Thymus (tissue), 11 donors: Measurements from ENCODE around the gene IFI16. TPM values are rescaled to one million over a fixed set of nuclear protein-coding genes. Genes with fewer than 3 reads are reported as not detected.
A peak's percentile ranks its signal among the peaks of the same experiment; 100 is the strongest.
"Not testable (repeated sequence)": the region's sequence is repeated elsewhere in the genome, so short reads cannot be mapped to it uniquely, and the experiment has no call there.

Source experiments
- DNase-seq, 9 donors: peaks; one replicate each; pipeline ENCODE4 v3.0.0-alpha.2; 2013; ENCODE audit warnings: low spot score in 9 of 9, low read depth in 6 of 9, missing footprints in 1 of 9
- H3K27ac ChIP-seq, 2 donors: one replicate each; pipeline ENCODE4 v1.5.1; 2013; ENCODE audit warnings: control low read depth in 1 of 2, low read depth in 1 of 2, low read length in 1 of 2, mild to moderate bottlenecking in 1 of 2, moderate library complexity in 1 of 2
- H3K27me3 ChIP-seq, 2 donors: one replicate each; pipeline ENCODE4 v1.5.1; 2013; ENCODE audit warnings: low read length in 1 of 2; ENCODE audit not compliant: control insufficient read depth in 2 of 2, insufficient read depth in 1 of 2
- H3K36me3 ChIP-seq, 2 donors: one replicate each; pipeline ENCODE4 v1.5.1; 2013; ENCODE audit warnings: low read length in 1 of 2, mild to moderate bottlenecking in 1 of 2, moderate library complexity in 1 of 2; ENCODE audit not compliant: control insufficient read depth in 2 of 2, insufficient read depth in 2 of 2
- H3K4me1 ChIP-seq, 2 donors: one replicate each; pipeline ENCODE4 v1.5.1; 2013; ENCODE audit warnings: low read length in 2 of 2; ENCODE audit not compliant: control insufficient read depth in 2 of 2, insufficient read depth in 2 of 2
- H3K4me3 ChIP-seq, 2 donors: one replicate each; pipeline ENCODE4 v1.5.1; 2013; ENCODE audit warnings: low read length in 2 of 2, control low read depth in 1 of 2, mild to moderate bottlenecking in 1 of 2
- H3K9me3 ChIP-seq, 2 donors: one replicate each; pipeline ENCODE4 v1.5.1; 2013; ENCODE audit warnings: low read length in 1 of 2, mild to moderate bottlenecking in 1 of 2; ENCODE audit not compliant: control insufficient read depth in 2 of 2, insufficient read depth in 1 of 2
- WGBS: extraction: QIAGEN DNeasy Blood & Tissue Kit; methylation state at CpG from one replicate; pipeline ENCODE4 v1.1.7; 2013; 5-methylcytosine and 5-hydroxymethylcytosine counted together
- polyA plus RNA-seq: library from polyadenylated mRNA; stranded (reverse); fragments of 200-250 nt; gene quantifications from one replicate; pipeline ENCODE4 v1.2.3, GENCODE V29; 2013
- total RNA-seq: library from RNA; stranded (reverse); fragments of 120-200 nt; gene quantifications from one replicate; pipeline ENCODE4 v1.2.4, GENCODE V29; 2013
- donor health status: healthy.

Gene IFI16
- total and polyA plus RNA-seq, 2 donors, result 204 to 254 TPM

DNA sequence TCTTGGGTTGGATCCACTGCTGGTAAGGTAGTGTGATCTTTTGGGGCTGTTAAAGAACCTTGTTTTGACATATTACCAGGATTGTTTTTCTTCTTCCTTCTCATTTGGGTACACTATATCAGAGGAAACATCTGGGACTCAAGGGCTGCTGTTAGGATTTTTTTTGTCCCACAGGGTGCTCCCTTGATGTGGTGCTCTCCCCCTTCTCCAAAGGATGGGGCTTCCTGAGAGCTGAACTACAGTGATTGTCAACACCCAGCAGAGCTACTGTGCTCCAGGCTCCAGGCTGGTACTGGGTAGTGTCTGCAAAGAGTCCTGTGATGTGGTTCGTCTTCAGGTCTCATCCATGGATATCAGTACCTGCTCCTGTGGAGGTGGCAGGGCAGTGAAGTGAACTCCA lies 20.6 kb downstream of the IFI16 start:
- H3K36me3 ChIP-seq, result peaks cover 39 to 79% of the 10 kb centered on the region in 2 donors
- H3K9me3 ChIP-seq, result peaks cover 0 to 3% of the 10 kb centered on the region in 2 donors
- no peak overlapping the region for H3K27ac ChIP-seq
- no peak for DNase-seq
- no peaks in the 10 kb centered on the region for H3K27me3 ChIP-seq
- 86% methylated on average over 1 of the region's 1 CpG for WGBS
- no peak overlapping the region for H3K4me3 ChIP-seq
- no peaks in the 10 kb centered on the region for H3K4me1 ChIP-seq

DNA sequence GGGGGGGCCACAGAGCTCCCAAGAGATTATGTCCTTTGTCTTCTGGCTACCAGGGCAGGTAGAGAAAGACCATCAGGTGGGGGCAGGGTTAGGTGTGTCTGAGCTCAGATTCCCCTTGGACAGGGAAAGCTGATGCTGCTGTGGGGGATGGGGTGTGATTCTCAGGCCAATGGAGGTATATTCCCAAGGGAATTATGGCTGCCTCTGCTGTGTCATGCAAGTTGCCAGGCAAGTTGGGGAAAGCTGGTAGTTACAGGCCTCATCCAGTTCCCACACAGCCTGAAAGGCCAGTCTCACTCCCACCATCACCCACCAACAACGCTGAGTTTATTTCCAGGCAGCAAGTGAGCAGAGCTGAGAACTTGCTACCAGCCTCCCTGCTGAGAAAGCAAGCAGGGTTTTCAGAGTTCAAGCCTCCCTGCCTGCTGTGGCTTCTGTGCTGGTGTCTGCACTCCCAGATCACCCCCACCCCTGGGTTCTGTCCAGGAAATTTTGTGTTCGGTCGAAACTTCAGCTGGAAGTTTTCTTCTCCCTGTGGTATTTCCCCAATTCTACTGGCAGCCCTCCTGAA lies 21.3 kb downstream of the IFI16 start:
- DNase-seq, result no peak
- Histone ChIP-seq H3K36me3 (peaks cover 43 to 83% of the 10 kb centered on the region in 2 donors), H3K4me3 (no peak overlapping the region), H3K4me1 (no peaks in the 10 kb centered on the region), H3K9me3 (peaks cover 0 to 3% of the 10 kb centered on the region in 2 donors), H3K27me3 (no peaks in the 10 kb centered on the region), H3K27ac (no peak overlapping the region)
- WGBS, result 95% methylated on average over 3 of the region's 3 CpGs

- no peak overlapping the region for H3K4me3 ChIP-seq
- 99% methylated on average over 1 of the region's 1 CpG for WGBS
- DNase-seq, result no peak
- no peaks in the 10 kb centered on the region for H3K4me1 ChIP-seq
- H3K9me3 ChIP-seq, result no peaks in the 10 kb centered on the region
- no peaks in the 10 kb centered on the region for H3K27me3 ChIP-seq
- H3K36me3 ChIP-seq, result peaks cover 44 to 84% of the 10 kb centered on the region in 2 donors
- H3K27ac ChIP-seq, result no peak overlapping the region
Observed at GRCh38 chr1:159040206-159040605, 30.5 kb downstream of the IFI16 start.

GRCh38 chr1:159040893-159041724 lies 31.4 kb downstream of the IFI16 start:
- no peaks in the 10 kb centered on the region for H3K4me1 ChIP-seq

DNA sequence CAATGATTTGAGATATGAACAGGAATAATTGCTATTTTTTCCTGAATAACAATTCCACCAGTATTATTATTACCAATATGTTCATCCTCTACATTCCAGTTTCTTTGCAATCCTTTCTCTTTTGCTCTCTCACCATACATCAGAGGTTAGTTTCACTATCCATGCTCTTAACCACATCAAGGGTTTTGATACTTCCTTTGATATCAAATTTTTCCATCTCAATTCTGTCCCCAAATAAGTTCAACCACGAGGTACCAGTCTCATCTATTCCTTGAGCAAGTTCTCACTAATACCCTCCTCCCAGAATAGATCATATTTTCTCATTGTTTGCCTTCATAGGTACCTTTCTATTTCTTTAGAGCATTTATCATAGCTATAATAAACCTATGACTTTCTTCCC lies 36.8 kb downstream of the IFI16 start:
- H3K9me3 ChIP-seq, H3K4me1 ChIP-seq, H3K27ac ChIP-seq, DNase-seq, H3K27me3 ChIP-seq, H3K4me3 ChIP-seq: not testable (repeated sequence)
- WGBS, result 4% methylated on average over 1 of the region's 1 CpG
- H3K36me3 ChIP-seq, result peaks cover 27 to 63% of the 10 kb centered on the region in 2 donors

More at GRCh38 chr1:159040893-159041724, 31.4 kb downstream of the IFI16 start:
- Histone ChIP-seq H3K27me3 (no peaks in the 10 kb centered on the region), H3K4me3 (no peak overlapping the region), H3K36me3 (peaks cover 38 to 77% of the 10 kb centered on the region in 2 donors), H3K27ac (no peak overlapping the region), H3K9me3 (no peaks in the 10 kb centered on the region)
- DNase-seq, result no peak
- WGBS, result 95% methylated on average over 7 of the region's 7 CpGs

DNA sequence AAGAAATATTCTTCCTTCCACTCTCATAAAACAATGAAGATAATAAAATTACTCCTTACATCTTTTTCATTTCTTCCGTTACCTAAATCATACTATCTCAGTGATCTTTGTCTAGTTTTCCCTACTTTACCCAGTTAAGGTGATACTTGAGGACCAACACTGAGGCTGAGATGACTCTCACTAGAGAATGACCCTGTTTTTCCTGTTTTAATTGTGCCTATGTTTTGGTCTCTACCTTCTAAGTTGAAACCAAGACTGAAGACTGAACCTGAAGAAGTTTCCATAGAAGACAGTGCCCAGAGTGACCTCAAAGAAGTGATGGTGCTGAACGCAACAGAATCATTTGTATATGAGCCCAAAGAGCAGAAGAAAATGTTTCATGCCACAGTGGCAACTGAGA lies 41.7 kb downstream of the IFI16 start:
- no peak overlapping the region for H3K27ac ChIP-seq
- WGBS, result 99% methylated on average over 2 of the region's 2 CpGs

GRCh38 chr1:159054427-159054826 lies 44.7 kb downstream of the IFI16 start:
- H3K9me3 ChIP-seq, result no peaks in the 10 kb centered on the region
- no peaks in the 10 kb centered on the region for H3K4me1 ChIP-seq
- no peaks in the 10 kb centered on the region for H3K27me3 ChIP-seq
- H3K4me3 ChIP-seq, result no peak overlapping the region
- WGBS, result 94% methylated on average over 2 of the region's 2 CpGs
- H3K27ac ChIP-seq, result no peak overlapping the region
- H3K36me3 ChIP-seq, result peaks cover 44 to 74% of the 10 kb centered on the region in 2 donors
- DNase-seq, result no peak

More for the DNA sequence above, 41.7 kb downstream of the IFI16 start:
- H3K27me3 ChIP-seq, result no peaks in the 10 kb centered on the region
- no peak for DNase-seq
- no peaks in the 10 kb centered on the region for H3K4me1 ChIP-seq
- no peak overlapping the region for H3K4me3 ChIP-seq
- no peaks in the 10 kb centered on the region for H3K9me3 ChIP-seq
- H3K36me3 ChIP-seq, result peaks cover 48 to 76% of the 10 kb centered on the region in 2 donors

DNA sequence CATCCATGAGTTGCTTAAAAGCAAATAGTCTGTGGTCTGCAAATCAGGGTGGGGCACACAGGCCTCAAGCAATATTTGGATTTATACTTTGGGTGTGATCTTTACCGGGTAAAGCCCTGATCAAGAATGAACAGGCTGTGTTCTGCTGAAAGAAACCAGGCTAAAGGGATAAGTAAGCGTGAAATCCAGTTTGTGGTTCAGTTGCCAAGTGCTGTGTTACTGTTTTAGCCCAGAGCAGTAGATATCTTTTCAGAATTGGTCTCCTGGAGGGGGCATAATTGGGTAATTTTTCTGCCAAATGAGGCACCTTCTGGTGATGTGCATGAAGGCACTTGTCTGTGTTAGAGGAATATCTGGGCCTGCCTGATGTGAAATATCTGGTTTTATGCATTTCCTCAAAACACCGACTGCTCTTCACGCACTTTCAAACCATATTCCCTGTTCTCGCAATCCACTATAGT lies 45.5 kb downstream of the IFI16 start:
- 66% methylated on average over 5 of the region's 5 CpGs for WGBS
- H3K4me3 ChIP-seq, result no peak overlapping the region
- peaks cover 44 to 69% of the 10 kb centered on the region in 2 donors for H3K36me3 ChIP-seq
- H3K27ac ChIP-seq, result no peak overlapping the region
- no peaks in the 10 kb centered on the region for H3K27me3 ChIP-seq
- H3K4me1 ChIP-seq, result no peaks in the 10 kb centered on the region
- no peaks in the 10 kb centered on the region for H3K9me3 ChIP-seq
- DNase-seq, result no peak

DNA sequence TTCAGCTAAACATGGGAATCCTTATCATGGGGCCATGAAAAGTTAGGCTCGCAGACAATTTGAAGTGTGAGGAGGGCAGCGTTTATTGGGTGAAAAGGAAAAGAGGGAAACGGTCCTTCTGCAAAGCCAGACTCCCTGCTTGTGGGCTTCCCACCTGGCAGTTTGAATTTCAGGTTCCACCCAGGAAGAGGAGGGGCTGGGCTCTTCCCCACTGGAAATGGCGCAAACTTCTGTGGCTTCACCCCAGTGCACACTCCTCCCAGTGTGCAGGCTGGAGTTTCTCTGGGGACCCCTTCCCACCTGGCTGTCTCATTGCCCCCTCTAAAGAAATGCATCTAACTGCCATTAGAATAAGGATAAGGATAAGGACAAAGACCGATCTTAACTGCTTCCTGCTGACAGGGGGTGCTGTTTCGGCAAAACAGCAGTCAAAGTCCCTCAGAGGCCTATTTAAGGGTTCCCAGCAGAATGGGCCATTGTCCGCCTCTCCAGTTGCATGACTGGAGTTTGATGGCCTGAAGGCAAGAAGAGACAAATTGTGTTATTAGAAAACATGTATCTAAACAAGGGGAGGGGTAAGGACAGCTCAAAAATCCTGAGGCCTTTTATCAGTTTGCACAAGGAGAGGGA lies 46.5 kb downstream of the IFI16 start:
- Histone ChIP-seq H3K4me1 (no peaks in the 10 kb centered on the region), H3K27me3 (no peaks in the 10 kb centered on the region), H3K27ac (peak overlapping the region in 1 of 2 donors; percentile 2), H3K9me3 (no peaks in the 10 kb centered on the region), H3K36me3 (peaks cover 34 to 60% of the 10 kb centered on the region in 2 donors), H3K4me3 (no peak overlapping the region)
- DNase-seq, result no peak
- 97% methylated on average over 7 of the region's 7 CpGs for WGBS
